ENCODE measurements around the gene CA5A.

- no peak for TF ChIP-seq POLR2AphosphoS5 (IDR thresholded peaks at IDR 0.05; ENCODE audit: low read depth, low read length)
- TF ChIP-seq POLR2A (IDR thresholded peaks at IDR 0.05; ENCODE audit: low read depth, low read length): no peak
- TF ChIP-seq TAF1 (IDR thresholded peaks at IDR 0.05; ENCODE audit: borderline replicate concordance, low read depth, low read length): no peak
Measured at GRCh38 chr16:87942680-87943079, 6.4 kb upstream of the CA5A start.
